HG02938 (cell line): ENCODE data around the gene BASP1.
"Not testable (repeated sequence)": the region's sequence is repeated elsewhere in the genome, so short reads cannot be mapped to it uniquely, and the experiment has no call there.

Source experiments
- ATAC-seq: cut with Tn5 transposase; IDR thresholded peaks from one replicate; pipeline ENCODE4 v1.9.1; 2021; ENCODE audit warnings: mild to moderate bottlenecking, moderate library complexity; ENCODE audit not compliant: unreplicated experiment

Gene BASP1

DNA sequence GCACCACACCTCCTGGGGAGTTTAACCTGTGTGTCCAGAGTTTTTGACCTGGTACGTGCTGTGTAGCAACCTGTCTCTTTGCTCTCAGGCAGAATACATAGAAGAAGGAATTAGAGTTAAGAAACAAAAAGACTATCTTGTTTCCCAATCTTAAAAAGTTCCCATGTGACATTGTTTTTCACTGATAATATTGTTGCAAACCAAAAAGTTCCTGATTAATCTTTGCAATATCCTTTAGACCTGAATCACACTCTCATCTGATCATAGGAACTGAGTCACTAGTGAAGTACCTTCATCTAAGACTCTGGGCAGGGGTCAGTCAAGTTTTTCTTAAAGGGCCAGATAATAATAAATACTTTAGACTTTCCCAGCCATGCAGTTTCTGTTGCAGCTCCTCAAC lies 35.1 kb downstream of the BASP1 start:
- no peak for ATAC-seq

DNA sequence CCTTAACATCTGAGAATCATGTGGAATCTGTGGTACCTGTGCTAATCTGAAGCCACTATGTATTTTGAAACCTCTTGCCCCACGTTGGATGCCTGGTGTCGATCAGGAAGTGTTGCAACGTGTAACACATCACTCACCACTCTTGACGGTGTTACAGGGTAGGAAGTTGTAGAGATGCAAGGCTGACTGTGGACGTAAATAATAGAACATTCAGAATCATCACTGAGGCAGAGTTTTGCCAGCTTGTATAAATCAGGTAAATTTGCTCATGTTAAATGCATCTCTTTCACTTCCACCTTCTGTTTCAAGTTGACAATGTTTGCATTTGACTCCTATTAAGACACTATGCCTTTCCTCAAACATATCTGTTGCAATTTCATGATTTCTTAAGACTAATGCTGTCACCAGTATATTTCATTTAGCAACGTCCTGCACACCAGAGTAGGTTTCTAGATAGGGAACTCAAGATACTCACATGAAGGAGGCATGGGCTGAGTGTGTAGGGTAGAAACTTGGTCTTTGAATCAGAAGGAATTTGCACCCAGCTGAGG lies 38.1 kb downstream of the BASP1 start:
- peak; percentile 46 for ATAC-seq

DNA sequence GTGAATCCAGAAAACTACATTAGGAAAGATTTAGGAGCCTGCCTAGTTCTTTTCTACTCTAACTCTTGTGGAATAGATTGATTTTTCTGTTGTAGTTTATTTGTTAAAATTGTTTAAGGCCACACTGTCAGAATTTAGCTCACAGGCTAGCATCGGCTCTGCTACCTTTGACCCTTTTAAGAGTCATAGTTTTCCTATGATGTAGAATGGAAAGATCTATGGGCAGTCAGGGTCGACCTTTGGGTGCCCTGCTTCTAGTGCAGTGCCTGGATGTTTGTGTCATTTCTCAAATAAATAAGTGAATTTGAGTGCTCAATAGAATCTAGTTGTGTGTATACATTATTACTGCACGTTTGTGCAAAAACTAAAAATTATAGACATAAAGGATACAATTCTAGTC lies 38.7 kb downstream of the BASP1 start:
- ATAC-seq = no peak

DNA sequence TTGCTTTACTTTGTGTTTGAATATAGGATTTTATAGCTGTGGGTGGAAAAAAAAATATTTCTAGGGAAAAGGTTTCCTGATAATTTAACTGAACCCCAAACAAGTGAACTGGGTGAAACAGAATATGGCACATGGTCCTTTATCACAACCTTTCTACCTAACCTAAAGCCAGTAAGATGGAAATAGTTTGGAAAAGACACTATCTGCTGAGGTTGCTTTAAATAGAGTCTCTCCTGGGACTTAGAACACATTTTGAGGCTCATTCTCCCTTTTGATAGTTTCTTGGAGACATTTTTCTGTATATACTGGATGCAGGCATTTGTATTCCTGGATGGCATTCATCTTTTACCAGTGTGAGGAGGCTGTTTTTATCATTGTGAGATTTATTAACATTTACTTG lies 39.4 kb downstream of the BASP1 start:
- ATAC-seq = no peak

- peak; percentile 86 for ATAC-seq
Measured at GRCh38 chr5:17257705-17258273, 40.4 kb downstream of the BASP1 start.

GRCh38 chr5:17258431-17258830 lies 41.0 kb downstream of the BASP1 start:
- ATAC-seq = no peak

DNA sequence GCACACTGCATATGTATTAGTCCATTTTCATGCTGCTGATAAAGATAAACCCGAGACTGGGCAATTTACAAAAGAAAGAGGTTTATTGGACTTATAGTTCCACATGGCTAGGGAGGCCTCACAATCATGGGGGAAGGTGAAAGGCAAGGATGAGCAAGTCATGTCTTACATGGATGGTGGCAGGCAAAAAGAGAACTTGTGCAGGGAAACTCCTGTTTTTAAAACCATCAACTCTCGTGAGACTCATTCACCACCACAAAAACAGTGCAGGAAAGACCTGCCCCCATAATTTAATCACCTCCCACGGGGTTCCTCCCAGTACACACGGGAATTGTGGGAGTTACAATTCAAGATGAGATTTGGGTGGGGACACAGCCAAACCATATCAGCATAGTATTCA lies 41.6 kb downstream of the BASP1 start:
- ATAC-seq = not testable (repeated sequence)

DNA sequence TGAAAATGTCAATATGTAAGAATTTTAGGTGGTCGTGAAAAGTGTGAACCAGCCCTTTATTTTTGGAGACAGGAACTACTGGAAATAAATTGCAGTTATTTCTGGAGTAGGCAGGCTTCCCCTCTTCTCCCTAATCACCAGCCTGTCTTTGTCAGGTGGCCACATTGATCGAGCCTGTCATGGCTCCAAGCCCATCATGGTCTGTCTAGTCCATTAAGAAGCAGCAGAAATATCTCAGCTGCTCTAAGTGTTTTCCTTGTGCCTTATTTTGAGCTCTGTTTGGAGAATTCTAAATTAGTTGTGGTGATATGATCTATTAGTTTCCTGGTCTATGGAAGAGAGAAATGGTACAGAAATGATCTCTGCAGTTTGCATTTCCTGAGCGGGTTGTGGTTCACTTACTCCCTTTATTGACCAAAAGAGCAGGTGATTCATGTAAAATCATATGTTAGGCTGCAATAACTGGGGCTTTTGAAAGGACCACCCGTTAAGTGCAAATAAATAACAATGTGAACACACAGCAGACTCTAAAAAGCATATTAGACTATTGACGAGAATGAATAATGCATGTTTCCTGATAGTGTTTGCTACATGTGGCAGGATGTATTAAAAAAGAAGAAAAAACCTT lies 42.3 kb downstream of the BASP1 start:
- no peak for ATAC-seq

- no peak for ATAC-seq
Measured at GRCh38 chr5:17260549-17260948, 43.1 kb downstream of the BASP1 start.

DNA sequence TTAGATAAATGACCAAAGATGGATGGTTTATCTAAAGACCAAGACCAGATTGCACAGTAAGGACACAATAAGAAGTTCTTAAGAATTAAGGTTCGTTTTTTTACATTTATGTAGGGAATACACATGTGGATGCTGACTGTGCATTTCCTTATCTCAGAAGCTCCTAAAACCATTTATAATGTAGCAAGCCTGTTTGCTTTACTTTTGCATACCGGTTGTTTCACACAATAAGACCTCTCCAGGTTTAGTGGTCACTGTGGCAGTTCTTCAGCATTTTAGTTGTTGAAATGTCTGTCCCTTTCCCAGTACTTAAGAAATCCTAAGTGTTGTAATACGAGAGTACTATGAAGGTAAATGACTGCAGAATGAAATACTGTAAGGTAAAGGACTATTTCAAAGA lies 43.6 kb downstream of the BASP1 start:
- no peak for ATAC-seq

GRCh38 chr5:17265041-17265440 lies 47.6 kb downstream of the BASP1 start:
- ATAC-seq = no peak

GRCh38 chr5:17267106-17267505 lies 49.7 kb downstream of the BASP1 start:
- peak; percentile 72 for ATAC-seq

GRCh38 chr5:17269201-17269600 lies 51.8 kb downstream of the BASP1 start:
- ATAC-seq = peak; percentile 51

GRCh38 chr5:17272111-17272510 lies 54.7 kb downstream of the BASP1 start:
- ATAC-seq = no peak

DNA sequence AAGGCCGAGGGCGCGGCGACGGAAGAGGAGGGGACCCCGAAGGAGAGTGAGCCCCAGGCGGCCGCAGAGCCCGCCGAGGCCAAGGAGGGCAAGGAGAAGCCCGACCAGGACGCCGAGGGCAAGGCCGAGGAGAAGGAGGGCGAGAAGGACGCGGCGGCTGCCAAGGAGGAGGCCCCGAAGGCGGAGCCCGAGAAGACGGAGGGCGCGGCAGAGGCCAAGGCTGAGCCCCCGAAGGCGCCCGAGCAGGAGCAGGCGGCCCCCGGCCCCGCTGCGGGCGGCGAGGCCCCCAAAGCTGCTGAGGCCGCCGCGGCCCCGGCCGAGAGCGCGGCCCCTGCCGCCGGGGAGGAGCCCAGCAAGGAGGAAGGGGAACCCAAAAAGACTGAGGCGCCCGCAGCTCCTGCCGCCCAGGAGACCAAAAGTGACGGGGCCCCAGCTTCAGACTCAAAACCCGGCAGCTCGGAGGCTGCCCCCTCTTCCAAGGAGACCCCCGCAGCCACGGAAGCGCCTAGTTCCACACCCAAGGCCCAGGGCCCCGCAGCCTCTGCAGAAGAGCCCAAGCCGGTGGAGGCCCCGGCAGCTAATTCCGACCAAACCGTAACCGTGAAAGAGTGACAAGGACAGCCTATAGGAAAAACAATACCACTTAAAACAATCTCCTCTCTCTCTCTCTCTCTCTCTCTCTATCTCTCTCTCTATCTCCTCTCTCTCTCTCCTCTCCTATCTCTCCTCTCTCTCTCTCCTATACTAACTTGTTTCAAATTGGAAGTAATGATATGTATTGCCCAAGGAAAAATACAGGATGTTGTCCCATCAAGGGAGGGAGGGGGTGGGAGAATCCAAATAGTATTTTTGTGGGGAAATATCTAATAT lies 58.1 kb downstream of the BASP1 start:
- ATAC-seq = no peak

- ATAC-seq = peak; percentile 68
Measured at GRCh38 chr5:17276445-17276844, 59.0 kb downstream of the BASP1 start.

DNA sequence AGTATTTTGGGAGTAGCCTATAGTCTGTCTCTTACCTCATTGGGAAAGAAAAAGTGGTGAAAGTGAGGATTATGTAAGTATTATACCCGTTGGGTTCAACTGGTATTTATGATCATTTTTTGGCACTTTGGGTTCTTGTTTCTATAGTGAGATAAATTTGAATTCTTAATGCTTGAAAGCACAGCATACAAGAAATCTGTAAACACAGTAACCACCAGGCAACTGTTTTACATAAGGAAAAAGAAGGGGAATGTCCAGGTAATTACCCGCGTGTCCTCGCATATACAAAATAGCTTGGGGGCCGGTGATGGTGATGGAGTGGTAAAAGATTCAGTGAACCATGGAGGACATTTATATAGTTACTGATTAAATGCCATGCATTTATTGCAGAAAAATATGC lies 60.5 kb downstream of the BASP1 start:
- peak; percentile 38 for ATAC-seq

DNA sequence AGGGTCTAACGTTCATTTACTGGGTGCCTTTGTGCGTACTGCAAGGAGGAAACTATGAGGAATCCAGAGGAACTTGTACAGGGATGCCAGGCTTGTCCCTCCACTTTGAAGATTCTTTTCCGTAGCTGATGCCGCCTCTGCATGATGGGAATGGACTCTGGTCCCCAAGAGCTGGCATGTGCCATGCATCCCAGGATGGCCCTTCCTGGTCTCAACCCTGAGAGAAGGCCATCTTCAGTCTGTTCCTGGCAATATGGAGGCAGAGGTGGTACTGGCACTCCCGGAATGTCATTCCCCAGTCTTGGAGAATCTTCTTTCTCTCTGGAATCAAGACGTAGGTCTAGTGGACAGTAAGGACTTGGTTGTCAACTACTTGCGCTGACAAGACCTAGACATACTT lies 61.5 kb downstream of the BASP1 start:
- ATAC-seq = no peak

DNA sequence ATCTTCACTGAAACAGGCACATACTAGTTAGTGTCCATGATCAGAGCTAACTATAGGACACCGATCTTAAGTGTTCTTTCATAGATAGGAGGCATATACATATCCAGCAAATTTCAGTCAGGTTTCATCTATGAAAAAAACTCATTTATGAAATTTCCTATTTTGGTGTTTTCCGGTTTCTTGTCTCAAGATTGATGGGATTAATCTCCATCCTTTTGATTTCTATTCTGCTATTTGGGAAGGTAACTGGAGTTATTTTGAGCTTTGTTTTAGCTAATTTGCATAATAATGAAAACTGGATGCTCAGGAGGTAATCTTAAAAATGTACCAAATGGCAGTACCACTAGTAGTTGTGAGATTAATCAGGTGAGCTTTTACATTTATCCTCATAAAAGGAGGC lies 62.1 kb downstream of the BASP1 start:
- no peak for ATAC-seq

DNA sequence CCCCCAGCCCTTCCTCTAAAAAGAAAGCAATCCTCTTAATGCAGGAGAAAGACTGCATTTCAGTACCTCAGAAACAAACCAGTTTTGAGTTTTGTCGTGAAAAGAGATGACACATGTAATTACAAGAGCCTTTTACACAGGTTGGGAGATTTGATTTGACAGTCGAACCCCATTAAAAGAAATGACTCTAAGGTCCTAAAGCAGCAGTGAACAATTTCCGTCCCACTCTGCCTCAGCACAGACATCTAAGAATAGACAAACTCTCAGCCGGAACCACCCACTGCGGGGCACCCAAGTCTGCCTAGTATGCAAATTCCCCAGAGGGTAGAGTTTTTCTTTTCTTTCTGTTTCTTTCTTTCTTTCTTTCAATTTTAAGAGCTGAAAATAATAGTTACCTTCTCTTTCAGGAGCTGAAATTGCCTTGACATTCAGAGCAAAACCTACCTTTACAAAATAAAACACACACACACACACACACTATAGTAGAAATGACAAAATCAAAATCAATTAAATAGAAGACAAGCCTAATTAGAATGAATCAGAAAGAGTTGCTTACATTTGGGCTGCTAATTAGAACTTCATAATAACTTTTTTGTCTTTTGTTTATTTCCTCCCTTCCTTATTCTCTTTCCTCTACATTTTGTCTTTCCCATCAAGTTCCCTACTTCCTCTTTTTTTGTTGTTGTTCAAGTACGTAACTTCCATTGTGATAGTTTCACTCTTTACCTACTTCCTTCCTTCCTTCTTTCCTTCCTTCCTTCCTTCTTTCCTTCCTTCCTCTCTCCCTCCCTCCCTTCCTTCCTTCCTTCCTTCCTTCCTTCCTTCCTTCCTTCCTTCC lies 65.1 kb downstream of the BASP1 start:
- ATAC-seq = peak; percentile 94

GRCh38 chr5:17283121-17283415 lies 65.6 kb downstream of the BASP1 start:
- no peak for ATAC-seq
